Activated CD4-positive, alpha-beta T cell treated with anti-CD3 and anti-CD28 coated beads, Interleukin-2, amount 50 U/mL, for 48 hours (primary cell): ENCODE results near the gene VPS9D1.
"Not testable (repeated sequence)": the region's sequence is repeated elsewhere in the genome, so short reads cannot be mapped to it uniquely, and the experiment has no call there.

Experiments
- DNase-seq, 2 experiments: peaks; one replicate each; pipeline ENCODE4 v3.0.0-alpha.2; 2020

The VPS9D1 gene

GRCh38 chr16:89709166-89709565 is 11.5 kb downstream of the VPS9D1 start:
- no peak for DNase-seq

- no peak for DNase-seq
Measured at GRCh38 chr16:89708481-89708931, 12.2 kb downstream of the VPS9D1 start.

GRCh38 chr16:89707695-89708094 is 13.0 kb downstream of the VPS9D1 start:
- no peak for DNase-seq

GRCh38 chr16:89706518-89707260 is 14.0 kb downstream of the VPS9D1 start:
- DNase-seq, result no peak

GRCh38 chr16:89705006-89705405 is 15.7 kb downstream of the VPS9D1 start:
- DNase-seq, result no peak

- DNase-seq, result no peak
Measured at GRCh38 chr16:89704281-89704680, 16.4 kb downstream of the VPS9D1 start.

GRCh38 chr16:89701425-89702406 is 19.0 kb downstream of the VPS9D1 start, which contains the start of gene SPATA2L:
Gene SPATA2L (minus strand): TSS chr16:89701705. CDS start chr16:89701232, 473 bp downstream.
- DNase-seq, result peak; percentile 96 to 97

- DNase-seq, result peak; percentile 46 to 54
Measured at GRCh38 chr16:89700649-89701424, 19.9 kb downstream of the VPS9D1 start.

- peak; percentile 98 to 99 for DNase-seq
Measured at GRCh38 chr16:89700100-89700648, 20.5 kb downstream of the VPS9D1 start.

- DNase-seq, result not testable (repeated sequence)
Measured at GRCh38 chr16:89699629-89700099, 21.0 kb downstream of the VPS9D1 start.

- not testable (repeated sequence) for DNase-seq
Measured at GRCh38 chr16:89698717-89699116, 22.0 kb downstream of the VPS9D1 start.

GRCh38 chr16:89697616-89698331 is 22.9 kb downstream of the VPS9D1 start:
- no peak for DNase-seq

- DNase-seq, result no peak
Measured at GRCh38 chr16:89697161-89697615, 23.5 kb downstream of the VPS9D1 start.

GRCh38 chr16:89696670-89697128 is 24.0 kb downstream of the VPS9D1 start:
- DNase-seq, result no peak

GRCh38 chr16:89695875-89696669 is 24.6 kb downstream of the VPS9D1 start:
- no peak for DNase-seq

- no peak for DNase-seq
Measured at GRCh38 chr16:89695086-89695874, 25.4 kb downstream of the VPS9D1 start.

GRCh38 chr16:89694784-89695085 is 26.0 kb downstream of the VPS9D1 start:
- DNase-seq, result not testable (repeated sequence)

- no peak for DNase-seq
Measured at GRCh38 chr16:89693931-89694783, 26.5 kb downstream of the VPS9D1 start.

- DNase-seq, result no peak
Measured at GRCh38 chr16:89693289-89693731, 27.4 kb downstream of the VPS9D1 start.
